Loucy (cell line): Measurements from ENCODE around the gene RIPK4.
A peak's percentile ranks its signal among the peaks of the same experiment; 100 is the strongest.

Source experiments
- H2AFZ ChIP-seq: fragments of 200-600 bp; sonication (generic); 2 replicates; pipeline ENCODE4 v1.6.0; 2016; ENCODE audit warnings: antibody characterized with exemption, mild to moderate bottlenecking, low read length, moderate library complexity
- H3F3A ChIP-seq: fragments of 200-600 bp; 2 replicates; pipeline ENCODE4 v1.6.0; 2016; ENCODE audit warnings: antibody characterized with exemption, low read depth, mild to moderate bottlenecking
- H3K27me3 ChIP-seq: fragments of 200-600 bp; sonication (generic); 2 replicates; pipeline ENCODE4 v1.6.1; 2014; ENCODE audit warnings: low read length, mild to moderate bottlenecking; ENCODE audit not compliant: insufficient read depth, poor library complexity, severe bottlenecking
- H3K36me3 ChIP-seq: fragments of 200-600 bp; sonication (generic); 2 replicates; pipeline ENCODE4 v1.6.1; 2016; ENCODE audit warnings: low read length; ENCODE audit not compliant: insufficient read depth
- H3K4me1 ChIP-seq: fragments of 200-600 bp; sonication (generic); 2 replicates; pipeline ENCODE4 v1.5.1; 2014; ENCODE audit warnings: low read length, mild to moderate bottlenecking; ENCODE audit not compliant: insufficient read depth, poor library complexity, severe bottlenecking
- H3K4me2 ChIP-seq: fragments of 200-600 bp; sonication (generic); 2 replicates; pipeline ENCODE4 v1.6.0; 2014; ENCODE audit warnings: antibody characterized with exemption, low read length, low read depth, mild to moderate bottlenecking; ENCODE audit not compliant: poor library complexity, severe bottlenecking
- H3K4me3 ChIP-seq: fragments of 200-600 bp; sonication (generic); 2 replicates; pipeline ENCODE4 v1.5.1; 2014; ENCODE audit warnings: low read length, mild to moderate bottlenecking, mixed read lengths; ENCODE audit not compliant: poor library complexity, severe bottlenecking
- H3K79me2 ChIP-seq: fragments of 200-600 bp; sonication (generic); 2 replicates; pipeline ENCODE4 v1.6.1; 2014; ENCODE audit warnings: low read length; ENCODE audit not compliant: insufficient read depth
- H3K9ac ChIP-seq: fragments of 200-600 bp; sonication (generic); 2 replicates; pipeline ENCODE4 v1.6.0; 2014; ENCODE audit warnings: mild to moderate bottlenecking, low read depth, low read length, moderate library complexity; ENCODE audit not compliant: poor library complexity, severe bottlenecking
- H3K9me2 ChIP-seq: fragments of 200-600 bp; sonication (generic); replicated peaks from 2 replicates; pipeline ENCODE4 v1.6.1; 2016; ENCODE audit warnings: low read depth, low read length, mixed read lengths
- H3K9me3 ChIP-seq: fragments of 200-600 bp; sonication (generic); 2 replicates; pipeline ENCODE4 v1.6.1; 2014; ENCODE audit warnings: mild to moderate bottlenecking, antibody characterized with exemption, low read length, low read depth; ENCODE audit not compliant: insufficient read depth
- H4K20me1 ChIP-seq: fragments of 200-600 bp; sonication (generic); 2 replicates; pipeline ENCODE4 v1.6.0; 2014; ENCODE audit warnings: antibody characterized with exemption, low read length, mild to moderate bottlenecking; ENCODE audit not compliant: insufficient read depth, poor library complexity, severe bottlenecking
- EZH2phosphoT487 ChIP-seq: fragments of 200-600 bp; IDR thresholded peaks from 2 replicates; pipeline ENCODE4 v1.6.1; 2018; ENCODE audit warnings: antibody characterized with exemption, mild to moderate bottlenecking, moderate library complexity, borderline replicate concordance
- TF ChIP-seq, protein P1 (sequence below): fragments of 200-600 bp; sonication (generic); conservative IDR thresholded peaks from 2 replicates; pipeline ENCODE4 v1.5.1; 2014; ENCODE audit warnings: mild to moderate bottlenecking, antibody characterized with exemption, low read length

The RIPK4 gene

DNA sequence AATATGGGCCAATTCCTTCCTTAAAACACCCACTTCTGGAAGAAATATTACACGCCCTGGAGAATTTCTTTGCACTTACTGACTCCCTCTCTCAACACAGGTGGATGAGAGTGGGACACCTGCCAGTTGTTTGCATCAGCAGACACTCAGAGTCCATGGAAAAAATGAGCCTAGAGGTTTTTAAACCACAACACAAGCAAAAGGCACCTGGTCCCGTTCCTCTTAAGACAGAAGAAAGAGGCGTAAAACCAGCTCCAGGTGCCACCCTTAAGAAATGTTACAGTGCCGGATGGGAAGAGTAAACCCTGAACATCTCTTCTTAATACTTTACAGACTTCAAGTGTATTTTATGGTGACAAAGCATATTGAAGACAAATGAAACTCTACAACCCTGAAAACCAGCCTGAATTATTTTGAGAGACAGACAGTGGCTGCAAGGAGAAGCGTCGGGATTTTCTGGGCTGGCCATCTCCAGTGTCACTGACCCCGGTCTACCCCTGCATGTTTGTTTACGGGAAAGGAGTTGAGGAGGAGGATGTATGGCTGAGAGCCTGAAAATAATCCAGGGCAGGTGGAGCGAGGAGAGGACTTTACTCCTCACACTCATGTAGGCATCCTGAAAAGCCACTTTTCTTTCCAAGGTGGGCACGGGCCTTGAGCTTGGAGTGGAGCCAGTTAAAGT is 7.8 kb upstream of the RIPK4 start:
- H3K9ac ChIP-seq: no peak overlapping the region
- H3K4me2 ChIP-seq: no peak overlapping the region
- H2AFZ ChIP-seq: no peak overlapping the region
- no peaks in the 10 kb centered on the region for H3K79me2 ChIP-seq
- no peaks in the 10 kb centered on the region for H3F3A ChIP-seq
- no peaks in the 10 kb centered on the region for H3K27me3 ChIP-seq
- H3K36me3 ChIP-seq: no peaks in the 10 kb centered on the region
- no peak overlapping the region for H3K4me3 ChIP-seq
- no peaks in the 10 kb centered on the region for H3K9me2 ChIP-seq
- TF ChIP-seq, protein P1, sequence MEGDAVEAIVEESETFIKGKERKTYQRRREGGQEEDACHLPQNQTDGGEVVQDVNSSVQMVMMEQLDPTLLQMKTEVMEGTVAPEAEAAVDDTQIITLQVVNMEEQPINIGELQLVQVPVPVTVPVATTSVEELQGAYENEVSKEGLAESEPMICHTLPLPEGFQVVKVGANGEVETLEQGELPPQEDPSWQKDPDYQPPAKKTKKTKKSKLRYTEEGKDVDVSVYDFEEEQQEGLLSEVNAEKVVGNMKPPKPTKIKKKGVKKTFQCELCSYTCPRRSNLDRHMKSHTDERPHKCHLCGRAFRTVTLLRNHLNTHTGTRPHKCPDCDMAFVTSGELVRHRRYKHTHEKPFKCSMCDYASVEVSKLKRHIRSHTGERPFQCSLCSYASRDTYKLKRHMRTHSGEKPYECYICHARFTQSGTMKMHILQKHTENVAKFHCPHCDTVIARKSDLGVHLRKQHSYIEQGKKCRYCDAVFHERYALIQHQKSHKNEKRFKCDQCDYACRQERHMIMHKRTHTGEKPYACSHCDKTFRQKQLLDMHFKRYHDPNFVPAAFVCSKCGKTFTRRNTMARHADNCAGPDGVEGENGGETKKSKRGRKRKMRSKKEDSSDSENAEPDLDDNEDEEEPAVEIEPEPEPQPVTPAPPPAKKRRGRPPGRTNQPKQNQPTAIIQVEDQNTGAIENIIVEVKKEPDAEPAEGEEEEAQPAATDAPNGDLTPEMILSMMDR: no peak
- TF ChIP-seq EZH2phosphoT487: no peak
- H4K20me1 ChIP-seq: no peaks in the 10 kb centered on the region
- H3K4me1 ChIP-seq: peaks cover 7% of the 10 kb centered on the region
- H3K9me3 ChIP-seq: no peaks in the 10 kb centered on the region

DNA sequence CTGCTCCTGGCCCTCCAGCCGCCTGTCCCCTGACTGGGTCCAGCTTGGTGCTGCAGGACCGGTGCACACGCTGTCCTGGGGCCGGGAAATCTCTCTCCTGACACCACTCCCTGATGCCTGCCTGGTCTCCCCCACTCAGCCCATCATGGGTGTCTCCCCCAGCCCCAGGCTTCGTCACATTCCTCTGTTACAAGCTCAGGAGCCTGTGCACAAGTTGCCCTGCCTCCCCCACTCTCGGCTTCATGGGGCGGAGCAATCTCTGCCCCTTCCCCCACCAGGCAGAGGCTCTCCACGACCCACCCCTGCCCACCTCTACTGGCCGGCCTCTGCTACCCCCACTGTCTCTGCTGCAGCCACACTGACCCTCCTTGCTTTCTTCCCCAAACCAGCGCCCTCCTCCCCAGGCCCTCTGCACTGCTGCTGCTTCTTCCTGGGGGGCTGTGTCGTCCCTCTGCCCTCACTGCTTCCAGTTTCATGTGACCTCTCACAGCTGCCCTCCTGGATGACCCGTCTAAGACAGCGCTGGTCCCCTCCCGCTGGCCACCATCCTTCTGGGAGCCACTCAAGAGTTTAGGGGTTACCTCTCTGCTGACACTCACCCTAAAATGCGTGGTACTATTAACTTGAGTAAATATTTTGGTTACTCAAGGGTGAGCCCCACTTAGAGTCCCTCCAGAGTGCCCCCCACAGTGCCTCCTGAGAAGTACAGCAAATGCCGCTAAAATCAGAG is 5.7 kb upstream of the RIPK4 start:
- no peaks in the 10 kb centered on the region for H3F3A ChIP-seq
- no peaks in the 10 kb centered on the region for H3K9me2 ChIP-seq
- no peaks in the 10 kb centered on the region for H3K9me3 ChIP-seq
- no peaks in the 10 kb centered on the region for H3K27me3 ChIP-seq
- H3K79me2 ChIP-seq: no peaks in the 10 kb centered on the region
- no peak overlapping the region for H3K9ac ChIP-seq
- H3K4me1 ChIP-seq: peaks cover 18% of the 10 kb centered on the region
- no peaks in the 10 kb centered on the region for H3K36me3 ChIP-seq
- H3K4me2 ChIP-seq: no peak overlapping the region
- TF ChIP-seq, protein P1: peak; percentile 30; the same call in 1 of the 2 replicates
- no peak for TF ChIP-seq EZH2phosphoT487
- no peak overlapping the region for H2AFZ ChIP-seq
- H4K20me1 ChIP-seq: no peaks in the 10 kb centered on the region
- no peak overlapping the region for H3K4me3 ChIP-seq

DNA sequence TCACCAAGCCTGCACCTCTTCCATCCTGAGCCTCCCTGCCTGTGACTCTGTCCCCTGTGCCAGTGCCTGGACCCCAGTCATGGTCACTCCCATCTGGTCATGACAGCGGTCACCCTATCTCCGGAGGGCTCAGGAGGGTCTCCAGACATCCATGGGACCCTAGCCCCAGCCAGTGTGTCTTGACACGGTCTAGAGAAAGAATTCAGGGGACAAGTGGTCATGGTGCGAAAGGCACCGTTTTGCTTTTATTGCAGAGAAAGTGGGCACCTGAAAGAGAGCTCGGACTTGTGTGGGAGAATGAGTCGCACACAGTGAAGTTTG is 4.7 kb upstream of the RIPK4 start:
- TF ChIP-seq, protein P1: no peak
- TF ChIP-seq EZH2phosphoT487: no peak
- Histone ChIP-seq H3K4me1 (peaks cover 18% of the 10 kb centered on the region), H3K9ac (no peak overlapping the region), H3K9me2 (no peaks in the 10 kb centered on the region), H3K79me2 (no peaks in the 10 kb centered on the region), H2AFZ (no peak overlapping the region), H3K4me2 (no peak overlapping the region), H3K4me3 (no peak overlapping the region), H3K27me3 (no peaks in the 10 kb centered on the region), H3K36me3 (no peaks in the 10 kb centered on the region), H4K20me1 (no peaks in the 10 kb centered on the region), H3K9me3 (no peaks in the 10 kb centered on the region), H3F3A (no peaks in the 10 kb centered on the region)
